ENCODE data around the gene LGALSL.

Gene LGALSL

DNA sequence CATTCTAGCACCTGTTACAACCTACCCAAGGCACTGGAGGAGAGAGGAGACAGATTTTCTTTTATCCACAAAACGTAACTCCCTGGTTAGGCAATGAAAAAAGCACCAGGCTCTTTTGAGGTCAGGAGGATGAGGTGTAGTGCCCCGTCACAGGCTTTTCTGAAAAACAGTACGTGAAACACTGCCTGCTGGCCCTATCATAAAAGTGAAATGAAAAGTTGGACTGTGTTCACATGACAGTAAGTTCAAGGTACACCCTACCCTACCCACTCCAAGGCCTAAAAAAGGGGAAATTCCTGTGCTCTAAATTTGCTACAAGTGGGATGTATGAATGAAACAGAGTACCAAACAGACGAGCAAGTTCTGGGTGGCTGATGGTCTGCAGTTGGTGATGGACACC lies 17.6 kb downstream of the LGALSL start:
- DNase-seq (ENCODE audit: low read depth): no peak

GRCh38 chr2:64472881-64473280 lies 18.9 kb downstream of the LGALSL start:
- DNase-seq (ENCODE audit: low read depth): no peak

DNA sequence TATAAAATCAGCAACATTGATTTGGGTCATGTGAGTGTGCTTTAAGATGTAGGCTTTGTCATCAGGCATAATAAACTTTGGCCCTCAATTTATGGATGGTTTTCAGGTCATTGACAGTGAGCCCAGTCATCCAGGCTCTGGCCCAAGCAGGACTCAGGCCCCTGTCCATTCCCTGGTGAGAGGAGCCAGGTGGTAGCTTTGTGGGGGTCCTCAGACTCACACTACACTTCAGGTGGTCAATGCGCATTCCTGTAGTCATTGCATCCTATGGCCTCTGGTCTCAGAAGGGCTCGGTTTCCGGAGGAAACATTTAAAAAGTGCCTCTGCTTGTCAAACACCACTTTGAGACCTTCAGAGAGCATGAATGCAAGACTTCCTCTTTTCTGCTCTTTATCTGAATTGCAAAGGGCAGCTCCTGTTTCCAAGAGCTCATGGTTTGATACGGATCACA lies 20.2 kb downstream of the LGALSL start:
- DNase-seq (ENCODE audit: low read depth): no peak

- no peak for DNase-seq (ENCODE audit: low read depth)
Measured at GRCh38 chr2:64474636-64475035, 20.7 kb downstream of the LGALSL start.

DNA sequence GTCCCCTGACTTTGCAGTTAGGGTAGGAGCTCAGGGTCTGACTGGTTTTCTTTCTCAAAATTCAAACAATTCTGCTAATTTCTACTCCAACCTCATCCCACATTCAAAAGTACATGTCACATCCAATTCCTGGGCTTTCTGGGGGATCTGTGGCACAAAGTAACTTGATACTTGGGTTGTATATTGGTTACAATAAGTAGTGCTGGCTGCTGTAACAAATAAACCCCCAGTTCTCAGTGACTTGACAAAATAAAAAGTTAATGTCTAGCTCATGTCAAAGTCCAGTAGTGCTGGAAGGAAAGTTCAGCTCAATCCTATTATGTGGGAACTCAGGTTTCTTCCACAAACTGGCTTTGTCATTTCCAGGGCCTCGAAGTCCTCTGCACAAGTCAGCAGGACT lies 23.1 kb downstream of the LGALSL start:
- DNase-seq (ENCODE audit: low read depth): no peak

DNA sequence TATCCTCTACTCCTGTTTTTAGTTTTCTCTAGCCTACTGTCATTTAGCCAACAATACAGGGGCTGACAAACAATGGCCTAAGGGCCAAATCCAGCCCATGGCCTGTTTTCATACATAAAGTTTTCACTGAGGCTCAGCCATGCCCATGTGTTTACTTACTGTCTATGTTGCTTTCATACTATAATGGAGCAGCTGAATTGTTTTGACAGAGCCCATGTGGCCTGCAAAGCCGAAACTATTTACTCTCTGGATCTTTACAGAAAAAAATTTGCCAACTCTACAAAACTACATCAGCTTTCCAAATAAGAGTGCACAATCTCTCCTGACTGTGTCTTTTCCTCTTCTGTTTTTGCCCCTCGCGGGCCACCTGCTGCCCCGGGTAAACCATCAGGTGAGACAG lies 24.0 kb downstream of the LGALSL start:
- no peak for DNase-seq (ENCODE audit: low read depth)

GRCh38 chr2:64478502-64479230 lies 24.7 kb downstream of the LGALSL start:
- no peak for DNase-seq (ENCODE audit: low read depth)

- no peak for DNase-seq (ENCODE audit: low read depth)
Measured at GRCh38 chr2:64479259-64480117, 25.5 kb downstream of the LGALSL start.

DNA sequence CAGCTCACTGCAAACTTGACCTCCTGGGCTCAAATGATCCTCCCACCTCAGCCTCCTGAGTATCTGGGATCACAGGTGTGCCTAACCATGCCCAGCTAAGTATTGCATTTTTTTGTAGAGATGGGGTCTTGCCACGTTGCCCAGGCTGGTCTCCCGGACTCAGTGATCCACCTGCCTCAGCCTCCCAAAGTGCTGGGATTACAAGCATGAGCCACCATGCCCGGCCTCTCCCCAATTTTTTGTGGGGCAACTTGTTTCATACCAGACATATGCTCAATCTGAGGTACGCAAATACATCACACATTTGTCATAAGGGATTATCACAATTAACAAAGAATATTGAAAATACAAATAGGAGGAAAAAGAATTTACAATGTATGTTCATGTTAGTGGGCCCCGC lies 27.7 kb downstream of the LGALSL start:
- DNase-seq (ENCODE audit: low read depth): no peak

- no peak for DNase-seq (ENCODE audit: low read depth)
Measured at GRCh38 chr2:64482243-64482642, 28.3 kb downstream of the LGALSL start.

GRCh38 chr2:64482765-64483504 lies 29.0 kb downstream of the LGALSL start:
- DNase-seq (ENCODE audit: low read depth): no peak

DNA sequence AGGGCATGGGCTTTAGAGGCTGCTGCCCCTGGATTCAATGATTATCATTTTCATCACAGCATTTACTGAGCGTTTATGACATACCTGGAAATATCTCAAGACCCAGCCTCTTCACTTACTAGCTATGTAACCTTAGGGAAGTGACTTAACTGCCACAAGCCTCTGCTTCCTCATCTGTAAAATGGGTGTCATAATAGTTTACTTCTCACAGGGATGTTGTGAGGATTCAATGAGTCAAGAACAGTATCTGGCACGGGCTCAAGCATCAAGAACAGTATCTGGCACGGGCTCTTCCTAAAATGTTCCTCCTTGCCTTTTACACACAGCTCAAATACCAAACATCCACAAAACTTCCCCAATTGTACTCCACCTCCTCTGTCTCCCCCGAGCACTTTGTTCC lies 31.4 kb downstream of the LGALSL start:
- DNase-seq (ENCODE audit: low read depth): no peak

DNA sequence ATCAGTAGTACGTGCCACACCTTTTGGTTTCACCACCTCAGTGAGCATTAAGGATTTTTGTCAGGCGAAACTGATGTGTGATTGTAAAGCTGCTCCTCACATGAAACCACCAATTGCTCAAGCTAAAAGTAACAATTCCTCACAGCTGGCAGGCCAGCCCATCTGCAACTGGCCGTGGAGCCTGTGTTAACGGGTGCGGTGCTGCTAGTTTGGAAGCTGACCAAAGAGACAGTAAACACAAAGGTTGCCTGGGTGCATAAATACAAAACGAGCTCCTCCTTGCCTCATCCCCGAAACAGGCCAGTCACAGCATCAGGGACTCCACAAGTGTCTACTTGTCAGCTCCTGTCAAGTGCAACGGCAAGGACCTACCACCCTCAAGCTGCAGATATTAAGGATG lies 32.0 kb downstream of the LGALSL start:
- DNase-seq (ENCODE audit: low read depth): no peak

DNA sequence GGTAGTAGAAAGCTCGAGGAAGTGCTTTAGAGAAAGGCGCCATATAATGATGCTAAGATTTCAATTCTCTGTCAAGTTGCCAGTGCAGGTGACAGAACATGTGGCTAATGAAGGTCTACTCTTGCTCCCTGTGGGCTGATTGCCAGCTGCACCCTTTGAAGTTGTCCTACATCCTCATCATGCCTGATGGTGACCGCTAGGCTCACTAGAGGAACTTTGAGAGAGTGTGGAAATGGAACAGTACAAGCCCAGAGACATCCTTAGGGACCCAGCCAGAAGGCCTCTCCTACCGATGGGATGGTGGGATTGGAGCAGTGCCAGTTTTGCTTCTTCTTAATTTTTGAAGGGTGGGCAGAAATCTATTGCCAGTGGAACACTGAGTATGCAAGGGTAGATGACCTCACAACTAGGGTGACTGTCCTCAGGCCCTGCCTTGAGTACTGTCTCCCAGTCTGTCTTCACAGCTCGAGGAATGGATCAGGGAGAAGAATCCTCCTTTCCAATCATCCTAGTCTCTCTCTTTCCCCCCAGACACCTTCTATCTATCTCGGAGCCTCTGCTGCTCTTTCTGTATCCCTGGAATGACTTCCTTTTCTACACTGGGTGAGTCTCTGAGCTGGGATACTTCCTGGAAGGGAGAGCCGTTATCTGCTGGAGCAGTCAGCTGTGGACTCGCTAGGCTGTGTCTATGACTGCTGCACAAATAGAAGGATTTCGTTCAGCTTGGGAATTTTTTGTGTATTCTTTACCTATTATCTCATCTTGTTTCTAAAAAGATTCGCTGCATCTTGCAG lies 33.5 kb downstream of the LGALSL start:
- DNase-seq (ENCODE audit: low read depth): no peak

DNA sequence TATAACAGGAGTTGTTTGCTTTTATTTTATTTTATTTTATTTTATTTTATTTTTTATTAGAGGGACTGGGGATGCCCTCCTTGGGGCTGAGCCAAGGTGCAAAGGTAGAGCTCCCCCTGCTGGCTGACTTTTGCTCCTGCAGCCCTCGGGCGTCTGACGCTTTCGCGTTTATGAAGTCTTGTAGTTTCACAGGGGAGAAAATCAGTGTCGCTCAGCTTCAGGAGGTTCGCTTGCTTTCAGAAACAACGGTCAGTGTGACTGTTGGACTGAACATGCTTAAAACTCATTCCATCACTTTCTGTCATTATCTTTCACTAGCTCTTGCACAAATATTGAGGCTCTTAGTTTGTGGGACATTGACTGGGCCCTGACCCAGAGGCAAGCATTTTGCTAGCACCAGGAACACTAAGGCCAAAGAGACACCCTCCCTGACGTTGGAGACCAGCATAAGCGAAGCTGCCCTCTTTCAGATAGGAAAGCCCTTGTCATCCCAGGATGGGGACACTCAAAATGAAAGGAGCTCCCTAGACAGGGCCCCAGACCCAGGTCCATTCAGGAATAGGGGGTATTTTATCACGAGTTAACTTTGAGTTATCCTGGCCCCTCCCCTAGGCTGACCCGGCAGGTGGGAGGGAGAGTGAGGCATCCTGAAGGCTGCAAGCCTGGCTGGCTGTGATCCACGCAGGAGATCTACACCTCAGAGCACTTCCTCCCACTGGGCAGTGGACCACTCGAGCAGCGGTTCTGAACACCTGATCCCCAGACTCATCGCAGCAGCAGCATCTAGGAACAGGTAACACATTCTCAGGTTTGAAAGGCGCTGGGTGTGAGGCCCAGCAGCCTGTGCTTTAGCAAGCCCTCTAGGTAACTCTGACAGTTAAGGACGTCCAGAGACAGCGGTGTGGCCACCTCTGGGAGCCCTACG lies 34.4 kb downstream of the LGALSL start:
- DNase-seq (ENCODE audit: low read depth): peak; percentile 17

GRCh38 chr2:64489081-64489751 lies 35.3 kb downstream of the LGALSL start:
- no peak for DNase-seq (ENCODE audit: low read depth)

GRCh38 chr2:64491426-64491825 lies 37.5 kb downstream of the LGALSL start:
- no peak for DNase-seq (ENCODE audit: low read depth)

- no peak for DNase-seq (ENCODE audit: low read depth)
Measured at GRCh38 chr2:64492272-64492671, 38.3 kb downstream of the LGALSL start.

DNA sequence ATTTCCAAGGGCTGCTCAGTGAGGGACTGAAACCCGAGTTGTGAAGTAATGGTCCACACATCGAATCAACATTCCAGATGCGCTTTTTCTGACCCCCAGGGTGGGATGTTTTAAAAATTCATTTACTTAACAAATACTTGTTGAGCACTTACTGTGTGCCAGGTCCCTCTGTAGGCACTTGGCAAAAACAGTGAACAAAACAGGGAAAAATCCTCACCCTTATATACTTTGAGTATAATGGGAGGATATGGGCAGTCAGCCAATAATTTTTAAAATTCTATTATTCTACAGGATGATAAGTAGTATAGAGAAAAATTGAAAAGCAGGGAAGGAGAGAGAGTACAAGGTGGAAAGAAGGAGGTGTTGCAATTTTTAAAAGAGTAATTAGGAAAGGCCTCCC lies 38.9 kb downstream of the LGALSL start:
- DNase-seq (ENCODE audit: low read depth): no peak

DNA sequence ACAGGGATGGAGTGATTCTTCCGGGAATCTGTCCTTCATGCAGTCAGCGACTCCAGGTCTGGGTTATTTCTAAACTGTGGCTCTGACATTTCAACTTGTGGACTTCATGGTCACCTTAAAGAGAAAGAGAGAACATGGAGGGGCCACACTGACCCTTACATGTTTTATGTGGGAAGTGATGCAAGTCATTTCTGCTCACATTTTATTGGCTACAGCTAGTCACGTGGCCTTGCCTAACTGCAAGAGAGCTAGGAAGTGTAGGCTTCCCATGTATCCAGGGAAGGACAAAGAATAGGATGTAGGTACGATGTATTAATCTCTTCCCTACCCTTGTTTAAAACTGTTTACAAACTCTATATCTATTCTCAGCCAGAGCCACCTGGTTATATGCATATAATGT lies 39.8 kb downstream of the LGALSL start:
- DNase-seq (ENCODE audit: low read depth): no peak
